AG08395 (cell line): Measurements from ENCODE around the gene RPS6KC1.
"Not testable (repeated sequence)": the region's sequence is repeated elsewhere in the genome, so short reads cannot be mapped to it uniquely, and the experiment has no call there.

Experiments used
- DNase-seq: peaks from one replicate; pipeline ENCODE4 v3.0.0; 2012; ENCODE audit warnings: mixed read lengths, low spot score

RPS6KC1 gene

GRCh38 chr1:213159376-213159775 lies 108.3 kb downstream of the RPS6KC1 start:
- no peak for DNase-seq

GRCh38 chr1:213160442-213160841 lies 109.4 kb downstream of the RPS6KC1 start:
- DNase-seq = not testable (repeated sequence)

- DNase-seq = peak; percentile 3
Observed at GRCh38 chr1:213162338-213162737, 111.3 kb downstream of the RPS6KC1 start.

- DNase-seq = no peak
Observed at GRCh38 chr1:213162862-213163261, 111.8 kb downstream of the RPS6KC1 start.

GRCh38 chr1:213163278-213163711 lies 112.3 kb downstream of the RPS6KC1 start:
- no peak for DNase-seq

GRCh38 chr1:213164561-213164960 lies 113.5 kb downstream of the RPS6KC1 start:
- DNase-seq = no peak

GRCh38 chr1:213166852-213167251 lies 115.8 kb downstream of the RPS6KC1 start:
- DNase-seq = no peak

- no peak for DNase-seq
Observed at GRCh38 chr1:213171711-213172110, 120.7 kb downstream of the RPS6KC1 start.

- DNase-seq = no peak
Observed at GRCh38 chr1:213176341-213176740, 125.3 kb downstream of the RPS6KC1 start.

GRCh38 chr1:213179784-213180183 lies 128.7 kb downstream of the RPS6KC1 start:
- DNase-seq = no peak

GRCh38 chr1:213180833-213181232 lies 129.8 kb downstream of the RPS6KC1 start:
- no peak for DNase-seq

GRCh38 chr1:213183036-213183672 lies 132.1 kb downstream of the RPS6KC1 start:
- no peak for DNase-seq

- no peak for DNase-seq
Observed at GRCh38 chr1:213186168-213186567, 135.1 kb downstream of the RPS6KC1 start.

- no peak for DNase-seq
Observed at GRCh38 chr1:213192026-213192425, 141.0 kb downstream of the RPS6KC1 start.

- no peak for DNase-seq
Observed at GRCh38 chr1:213194383-213194782, 143.3 kb downstream of the RPS6KC1 start.

GRCh38 chr1:213194855-213195254 lies 143.8 kb downstream of the RPS6KC1 start:
- no peak for DNase-seq

GRCh38 chr1:213196328-213197054 lies 145.4 kb downstream of the RPS6KC1 start:
- DNase-seq = not testable (repeated sequence)

- no peak for DNase-seq
Observed at GRCh38 chr1:213200630-213201029, 149.6 kb downstream of the RPS6KC1 start.

GRCh38 chr1:213201380-213202155 lies 150.5 kb downstream of the RPS6KC1 start:
- no peak for DNase-seq

GRCh38 chr1:213211201-213211600 lies 160.2 kb downstream of the RPS6KC1 start:
- DNase-seq = no peak

- not testable (repeated sequence) for DNase-seq
Observed at GRCh38 chr1:213219076-213219475, 168.0 kb downstream of the RPS6KC1 start.

- DNase-seq = no peak
Observed at GRCh38 chr1:213221209-213221608, 170.2 kb downstream of the RPS6KC1 start.

- no peak for DNase-seq
Observed at GRCh38 chr1:213227458-213227857, 176.4 kb downstream of the RPS6KC1 start.
